GM10266 (cell line): ENCODE data around the gene EME2.

ENCODE experiments used
- DNase-seq: peaks from one replicate; pipeline ENCODE4 v3.0.0; 2012; ENCODE audit errors: extremely low spot score
- CTCF ChIP-seq: IDR thresholded peaks from 2 replicates; pipeline ENCODE4 v1.5.1; 2012; ENCODE audit warnings: mild to moderate bottlenecking, low read depth; ENCODE audit not compliant: control insufficient read depth, insufficient read depth; ENCODE audit errors: missing control alignments

Gene EME2

GRCh38 chr16:1790261-1790610, 17.6 kb downstream of the EME2 start:
- DNase-seq = no peak
- no peak for TF ChIP-seq CTCF

GRCh38 chr16:1790611-1791255, 18.1 kb downstream of the EME2 start:
- no peak for TF ChIP-seq CTCF
- DNase-seq = no peak

GRCh38 chr16:1791256-1791942, 18.8 kb downstream of the EME2 start:
- no peak for DNase-seq

GRCh38 chr16:1791943-1792812, 19.6 kb downstream of the EME2 start:
- no peak for DNase-seq
- TF ChIP-seq CTCF = no peak

More at GRCh38 chr16:1791256-1791942, 18.8 kb downstream of the EME2 start:
- TF ChIP-seq CTCF = no peak

GRCh38 chr16:1792836-1793577, 20.4 kb downstream of the EME2 start:
- no peak for DNase-seq
- TF ChIP-seq CTCF = no peak

GRCh38 chr16:1793578-1794220, 21.1 kb downstream of the EME2 start, which contains the start of gene IGFALS:
IGFALS (minus strand) TSS chr16:1793705; CDS start chr16:1793652, 53 bp downstream.
- TF ChIP-seq CTCF = no peak
- no peak for DNase-seq
